Measurements from ENCODE around the gene IQSEC1.

The IQSEC1 gene

DNA sequence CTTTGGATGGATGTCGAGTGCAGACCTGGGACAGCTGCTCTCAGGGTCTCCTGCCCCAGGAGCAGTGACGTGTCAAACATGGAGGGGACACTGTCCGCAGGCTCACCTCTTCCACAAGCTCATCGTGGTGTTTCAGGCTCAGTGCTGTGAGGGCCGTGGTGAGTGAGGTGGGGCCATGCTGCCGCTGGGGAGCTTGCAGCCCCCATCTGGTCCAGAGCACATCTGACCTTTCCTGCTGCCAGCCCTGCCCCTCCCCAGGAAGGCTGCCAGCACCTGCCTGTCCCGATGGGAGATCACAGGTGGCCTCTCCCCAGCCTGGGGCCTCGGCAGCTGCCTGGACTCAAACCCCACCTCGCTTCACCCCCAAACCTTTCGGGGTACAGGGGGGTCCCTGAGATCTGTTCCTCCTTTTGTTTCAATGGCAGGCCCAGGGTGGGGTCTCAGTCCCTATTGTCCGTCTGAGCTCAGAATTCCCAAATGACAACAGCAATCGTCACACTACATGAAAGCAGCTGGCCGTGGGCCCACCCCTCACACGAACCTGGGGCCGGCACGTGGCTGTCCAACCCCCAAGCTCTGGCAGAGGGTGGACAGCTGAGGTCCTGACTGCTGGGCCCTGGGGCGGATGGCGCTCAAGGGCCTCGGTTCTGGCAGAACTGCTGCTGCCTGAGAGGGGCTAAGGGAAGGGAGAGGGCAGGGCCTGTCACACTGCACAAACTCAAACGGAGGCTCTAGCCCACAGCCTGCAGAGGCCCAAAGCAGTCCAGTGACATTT is 166.9 kb downstream of the IQSEC1 start:
- no peak for DNase-seq (ENCODE audit: low spot score)
- TF ChIP-seq, protein P1, sequence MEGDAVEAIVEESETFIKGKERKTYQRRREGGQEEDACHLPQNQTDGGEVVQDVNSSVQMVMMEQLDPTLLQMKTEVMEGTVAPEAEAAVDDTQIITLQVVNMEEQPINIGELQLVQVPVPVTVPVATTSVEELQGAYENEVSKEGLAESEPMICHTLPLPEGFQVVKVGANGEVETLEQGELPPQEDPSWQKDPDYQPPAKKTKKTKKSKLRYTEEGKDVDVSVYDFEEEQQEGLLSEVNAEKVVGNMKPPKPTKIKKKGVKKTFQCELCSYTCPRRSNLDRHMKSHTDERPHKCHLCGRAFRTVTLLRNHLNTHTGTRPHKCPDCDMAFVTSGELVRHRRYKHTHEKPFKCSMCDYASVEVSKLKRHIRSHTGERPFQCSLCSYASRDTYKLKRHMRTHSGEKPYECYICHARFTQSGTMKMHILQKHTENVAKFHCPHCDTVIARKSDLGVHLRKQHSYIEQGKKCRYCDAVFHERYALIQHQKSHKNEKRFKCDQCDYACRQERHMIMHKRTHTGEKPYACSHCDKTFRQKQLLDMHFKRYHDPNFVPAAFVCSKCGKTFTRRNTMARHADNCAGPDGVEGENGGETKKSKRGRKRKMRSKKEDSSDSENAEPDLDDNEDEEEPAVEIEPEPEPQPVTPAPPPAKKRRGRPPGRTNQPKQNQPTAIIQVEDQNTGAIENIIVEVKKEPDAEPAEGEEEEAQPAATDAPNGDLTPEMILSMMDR (IDR thresholded peaks at IDR 0.05; ENCODE audit: borderline replicate concordance, control extremely low read depth, extremely low read depth, insufficient read depth, missing control alignments), result no peak
- in situ Hi-C loops (cut with MboI; ENCODE audit: low sequenced_read_pairs, unreplicated experiment), result no loop called here

DNA sequence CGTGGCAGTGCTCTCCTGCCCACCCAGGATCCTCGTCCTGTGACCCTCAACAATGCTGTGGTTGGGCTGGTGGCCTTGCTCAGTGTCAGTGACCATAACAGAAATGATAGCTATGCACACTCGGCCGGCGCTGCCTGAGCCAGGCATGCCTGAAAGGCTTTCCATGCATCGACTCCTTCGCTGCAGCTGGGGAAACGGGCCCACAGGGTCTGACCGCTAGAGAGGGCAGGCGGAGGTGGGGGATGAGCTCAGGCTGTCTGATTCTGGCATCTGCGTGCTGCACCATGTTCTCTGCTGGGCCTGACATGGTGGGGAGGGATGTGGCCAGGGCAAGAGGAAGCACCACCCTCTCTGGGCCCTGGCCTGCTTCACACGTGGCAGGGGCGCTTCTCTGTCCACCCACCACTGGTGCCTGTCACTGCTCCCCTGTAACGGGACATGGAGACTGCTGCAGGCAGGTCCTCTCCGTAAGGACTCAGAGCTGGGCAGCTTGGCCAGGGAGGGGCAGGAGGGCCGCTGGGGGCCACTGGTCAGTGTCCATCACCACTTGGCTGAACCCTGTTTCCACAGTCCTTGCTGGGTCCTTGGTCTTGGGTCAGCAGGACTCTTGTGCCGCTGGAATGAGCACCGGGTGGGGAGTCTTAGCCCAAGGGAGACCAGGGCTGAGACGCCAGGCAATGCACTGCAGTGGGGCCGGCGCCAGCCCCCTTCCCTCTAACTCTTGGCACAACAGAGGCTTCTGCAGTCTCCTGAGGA is 167.7 kb downstream of the IQSEC1 start:
- DNase-seq (ENCODE audit: low spot score), result no peak
- in situ Hi-C loops (cut with MboI; ENCODE audit: low sequenced_read_pairs, unreplicated experiment), result no loop called here
- TF ChIP-seq, protein P1 (IDR thresholded peaks at IDR 0.05; ENCODE audit: borderline replicate concordance, control extremely low read depth, extremely low read depth, insufficient read depth, missing control alignments), result no peak

GRCh38 chr3:12904951-12905315 is 168.3 kb downstream of the IQSEC1 start:
- DNase-seq (ENCODE audit: low spot score), result no peak
- in situ Hi-C loops (cut with MboI; ENCODE audit: low sequenced_read_pairs, unreplicated experiment), result no loop called here
- TF ChIP-seq, protein P1 (IDR thresholded peaks at IDR 0.05; ENCODE audit: borderline replicate concordance, control extremely low read depth, extremely low read depth, insufficient read depth, missing control alignments), result no peak

GRCh38 chr3:12903881-12904280 is 169.3 kb downstream of the IQSEC1 start:
- TF ChIP-seq, protein P1 (IDR thresholded peaks at IDR 0.05; ENCODE audit: borderline replicate concordance, control extremely low read depth, extremely low read depth, insufficient read depth, missing control alignments), result no peak
- in situ Hi-C loops (cut with MboI; ENCODE audit: low sequenced_read_pairs, unreplicated experiment), result no loop called here
- no peak for DNase-seq (ENCODE audit: low spot score)

- DNase-seq (ENCODE audit: low spot score), result no peak
- in situ Hi-C loops (cut with MboI; ENCODE audit: low sequenced_read_pairs, unreplicated experiment), result no loop called here
- TF ChIP-seq, protein P1 (IDR thresholded peaks at IDR 0.05; ENCODE audit: borderline replicate concordance, control extremely low read depth, extremely low read depth, insufficient read depth, missing control alignments), result no peak
Measured at GRCh38 chr3:12903000-12903800, 170.0 kb downstream of the IQSEC1 start.

All from GM13976 (cell line).